GM21723 (cell line): ENCODE results near the gene ADGRL4.
"Not testable (repeated sequence)": the region's sequence is repeated elsewhere in the genome, so short reads cannot be mapped to it uniquely, and the experiment has no call there.

ENCODE experiments used
- ATAC-seq: cut with Tn5 transposase; IDR thresholded peaks from one replicate; pipeline ENCODE4 v1.9.1; 2021; ENCODE audit warnings: mild to moderate bottlenecking, moderate library complexity; ENCODE audit not compliant: unreplicated experiment

The ADGRL4 gene

DNA sequence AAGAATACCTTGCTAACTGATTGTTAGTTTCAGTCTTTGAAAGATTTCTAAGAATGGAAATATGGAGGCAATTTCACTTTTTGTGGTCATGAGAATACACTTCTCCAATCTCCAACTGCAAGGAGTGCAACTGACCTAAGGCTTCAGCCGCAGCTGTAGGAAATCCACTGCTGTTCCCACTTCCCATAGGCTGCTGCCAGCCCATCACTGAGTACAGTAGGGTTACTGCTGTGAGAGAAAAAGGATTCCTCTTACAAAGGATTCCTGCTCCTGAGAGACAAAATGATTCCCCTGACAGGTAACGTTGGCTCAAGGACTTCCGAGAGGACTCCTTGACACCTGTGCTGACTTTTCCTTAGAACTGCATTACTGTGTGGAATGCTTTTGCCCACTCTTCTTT, 87.4 kb downstream of the ADGRL4 start:
- ATAC-seq, result no peak

DNA sequence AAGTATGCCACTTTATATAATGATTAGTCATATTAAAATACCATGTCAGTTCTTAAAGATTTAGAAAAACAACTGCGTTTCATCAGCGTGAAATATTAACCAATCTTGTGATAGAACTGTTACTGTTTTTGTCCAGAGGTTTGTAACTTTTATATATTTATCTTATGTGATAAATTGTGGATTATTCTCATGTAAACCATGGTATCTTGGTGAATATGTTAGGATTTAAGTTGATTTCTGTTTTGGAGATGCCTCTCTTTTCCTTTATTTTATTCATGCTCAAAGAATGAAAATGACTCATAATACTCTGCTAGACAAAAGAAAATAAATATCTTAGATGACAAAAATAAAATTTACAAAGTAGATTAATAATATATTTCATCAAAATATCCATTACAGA, 88.4 kb downstream of the ADGRL4 start:
- no peak for ATAC-seq

DNA sequence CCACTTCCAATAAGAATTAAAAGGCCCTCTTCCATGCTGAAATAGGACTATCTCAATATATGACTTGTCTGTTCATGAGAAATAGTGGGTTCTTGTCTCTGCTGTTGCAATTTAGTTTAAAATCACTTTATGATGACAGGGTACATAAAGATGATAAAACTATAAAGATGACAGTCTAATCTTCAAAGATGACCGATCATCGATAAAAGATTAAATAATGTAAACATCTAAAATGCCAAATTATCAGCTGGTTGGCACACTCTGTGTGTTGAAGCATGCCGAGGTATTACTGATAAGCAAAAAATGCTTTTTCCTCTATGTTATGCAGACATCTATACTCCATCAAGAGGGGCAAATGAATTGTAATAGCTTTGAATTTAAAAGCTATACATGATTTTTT, 89.5 kb downstream of the ADGRL4 start:
- no peak for ATAC-seq

DNA sequence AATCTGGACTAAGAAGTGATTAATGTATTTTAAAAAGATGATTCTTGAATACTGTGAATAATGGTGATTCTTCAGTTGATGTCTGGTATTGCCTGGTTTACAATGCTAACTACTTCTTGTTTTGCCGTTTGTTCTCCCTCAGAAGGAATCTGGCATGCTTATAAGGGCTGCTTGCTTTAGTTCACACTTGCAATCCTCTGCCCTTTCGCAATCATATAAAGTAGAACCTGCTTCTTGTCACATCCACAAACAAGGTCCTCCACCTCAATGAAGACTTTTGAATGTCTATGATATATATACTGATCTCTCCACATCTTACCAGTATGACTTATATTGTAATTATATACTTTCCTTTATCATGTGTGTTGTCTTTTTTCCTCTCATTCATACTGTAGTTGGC, 92.6 kb downstream of the ADGRL4 start:
- no peak for ATAC-seq

DNA sequence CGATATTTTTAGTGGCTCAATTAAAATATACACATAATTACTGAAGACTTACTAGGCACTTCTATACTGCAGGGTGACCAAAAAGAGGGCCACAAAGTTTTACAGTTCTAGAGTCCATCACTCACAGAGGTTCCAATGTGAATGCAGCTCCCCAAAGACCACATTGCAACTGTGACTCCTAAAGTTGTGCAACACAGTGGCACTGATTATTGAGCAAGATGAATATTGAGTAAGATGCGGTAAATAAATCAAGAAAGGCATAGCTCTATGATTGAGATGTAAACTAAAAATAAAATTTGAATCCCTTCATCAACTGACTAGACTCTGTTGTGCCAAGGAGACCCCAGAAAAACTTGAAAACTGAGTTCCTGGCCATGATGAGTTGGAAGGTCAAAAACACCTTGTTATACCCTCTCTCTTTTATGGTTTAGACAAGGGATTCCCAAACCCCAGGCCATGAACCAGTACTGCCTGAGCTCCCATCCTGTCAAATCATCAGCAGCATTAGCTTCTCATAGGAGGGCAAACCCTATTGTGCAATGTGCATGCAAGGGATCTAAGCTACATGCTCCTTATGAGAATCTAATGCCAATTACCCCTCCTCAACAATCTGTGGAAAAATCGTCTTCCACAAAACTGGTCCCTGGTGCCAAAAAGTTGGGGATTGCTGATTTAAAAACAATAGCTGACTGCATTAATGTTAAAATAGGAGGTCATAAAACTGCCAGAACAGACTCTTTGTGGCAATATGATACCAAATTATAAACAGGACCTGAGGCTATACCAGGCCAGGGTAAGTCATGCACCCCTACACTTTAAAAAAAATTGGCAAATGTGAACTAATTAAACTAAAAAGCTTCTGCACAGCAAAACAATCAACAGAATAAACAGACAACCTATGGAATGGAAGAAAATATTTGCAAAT, 94.3 kb downstream of the ADGRL4 start:
- ATAC-seq, result no peak

DNA sequence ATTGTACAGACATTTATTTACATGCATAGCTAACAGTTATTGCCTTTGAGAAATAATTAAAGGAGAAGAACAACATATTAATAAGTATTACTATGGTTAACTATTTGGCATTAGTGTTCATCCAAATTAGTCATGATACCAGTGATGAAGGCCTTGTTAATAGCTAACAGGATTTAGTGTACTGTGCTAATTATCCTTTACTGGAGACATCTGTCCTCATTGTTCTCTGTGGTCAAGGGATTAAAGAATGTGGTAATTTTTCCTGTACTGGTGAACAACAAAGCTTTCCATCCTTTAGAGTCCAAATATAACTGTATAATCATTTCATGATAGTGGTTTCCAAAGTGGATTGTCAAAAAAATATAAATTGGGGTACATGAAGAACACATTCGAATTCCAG, 103.9 kb downstream of the ADGRL4 start:
- ATAC-seq, result no peak

DNA sequence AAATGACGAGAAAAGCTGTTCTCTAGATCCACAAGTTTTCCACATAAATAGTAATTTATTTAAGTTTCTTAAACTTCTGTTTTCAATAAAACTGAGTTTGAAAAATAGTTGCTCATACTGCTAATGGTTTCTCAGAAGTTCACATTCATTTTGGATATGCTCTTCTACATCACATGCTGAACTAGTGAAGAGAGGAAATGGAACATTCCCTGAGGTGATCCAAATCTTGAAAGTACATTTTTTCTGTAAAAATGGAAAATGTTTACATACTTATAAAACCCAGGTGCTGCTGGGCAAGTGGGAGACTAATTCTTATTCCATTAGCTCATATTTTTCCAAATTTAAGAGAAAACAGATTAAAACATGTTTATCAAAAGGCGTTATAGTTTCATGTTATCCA, 111.7 kb downstream of the ADGRL4 start:
- ATAC-seq, result no peak

DNA sequence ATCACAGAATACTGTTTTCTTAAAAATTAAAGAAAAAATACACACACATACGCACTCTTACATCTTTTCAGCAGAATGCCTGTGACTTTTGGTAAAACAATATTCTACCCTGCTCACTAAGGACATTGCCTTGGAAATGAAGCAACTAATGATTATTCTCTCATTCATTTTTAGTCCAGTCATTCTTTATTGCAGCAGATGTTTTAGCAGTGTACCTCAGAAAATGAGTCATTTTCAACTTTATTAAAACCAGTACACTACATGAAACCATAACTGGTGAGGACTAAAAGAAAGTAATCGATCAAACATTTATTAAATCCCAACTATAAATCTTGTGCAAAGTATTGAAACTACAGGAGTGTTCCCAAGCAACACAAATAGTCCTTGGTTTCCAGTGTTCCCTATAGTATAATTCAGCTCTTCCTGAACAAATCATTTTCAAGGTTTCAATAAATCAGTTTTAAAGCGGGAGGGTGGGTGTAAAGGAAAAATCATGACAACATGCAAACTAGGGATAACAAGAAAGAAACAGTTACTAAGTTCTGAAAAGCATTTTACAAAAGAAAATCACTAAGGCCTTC, 114.2 kb downstream of the ADGRL4 start:
- no peak for ATAC-seq

DNA sequence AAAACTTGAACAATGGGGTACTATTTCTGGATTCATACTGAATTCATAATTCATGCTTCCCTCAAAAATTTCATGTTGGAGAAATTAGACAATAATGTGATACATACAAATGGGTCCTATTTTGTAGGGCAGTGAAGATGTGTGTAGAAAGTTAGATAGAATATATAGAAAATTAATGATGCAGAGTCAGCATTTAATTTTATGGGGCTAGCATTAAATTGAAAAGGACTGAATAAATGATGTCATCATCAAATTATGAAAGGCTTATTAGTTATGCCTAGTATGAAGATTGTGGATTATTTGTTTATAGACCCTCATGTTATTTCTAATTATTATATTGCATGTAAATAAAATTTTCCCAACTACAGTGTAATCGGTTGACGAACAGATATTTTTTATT, 119.1 kb downstream of the ADGRL4 start:
- ATAC-seq, result no peak

DNA sequence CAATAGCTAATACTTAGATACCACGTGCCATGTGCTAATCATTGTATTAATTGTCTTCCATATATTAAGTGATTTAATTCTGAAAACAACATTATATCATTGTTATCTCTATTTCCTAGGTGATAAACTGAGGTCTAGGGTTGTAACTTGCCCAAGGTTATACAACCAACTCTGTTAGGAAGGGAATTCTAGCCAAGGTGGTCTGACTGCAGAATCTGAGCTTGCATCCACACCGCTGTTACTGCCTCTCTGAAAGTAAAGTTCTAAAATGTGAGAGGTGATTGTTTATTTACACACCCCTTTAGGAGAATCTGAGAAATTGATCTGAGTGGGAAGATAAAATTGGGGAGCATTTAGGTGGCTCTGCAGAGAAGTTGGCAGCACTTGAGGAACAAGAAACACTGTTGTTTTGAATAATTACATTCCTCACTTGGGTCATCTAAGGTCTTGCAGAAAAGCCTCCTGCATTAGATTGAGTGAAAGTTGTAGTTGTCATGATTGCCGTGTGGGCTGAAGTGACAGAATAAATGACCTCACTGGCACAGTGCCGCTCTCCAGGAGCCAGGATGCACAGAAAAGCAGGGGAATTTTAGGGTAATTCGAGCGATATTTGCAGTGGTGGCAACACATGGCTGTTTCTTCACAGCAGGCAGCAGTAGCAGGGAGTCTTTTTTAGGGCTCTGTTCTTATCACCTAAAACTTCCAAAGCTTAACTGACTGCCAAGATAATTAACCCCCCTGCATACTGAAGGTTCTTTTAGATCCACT, 121.7 kb downstream of the ADGRL4 start:
- ATAC-seq, result no peak

DNA sequence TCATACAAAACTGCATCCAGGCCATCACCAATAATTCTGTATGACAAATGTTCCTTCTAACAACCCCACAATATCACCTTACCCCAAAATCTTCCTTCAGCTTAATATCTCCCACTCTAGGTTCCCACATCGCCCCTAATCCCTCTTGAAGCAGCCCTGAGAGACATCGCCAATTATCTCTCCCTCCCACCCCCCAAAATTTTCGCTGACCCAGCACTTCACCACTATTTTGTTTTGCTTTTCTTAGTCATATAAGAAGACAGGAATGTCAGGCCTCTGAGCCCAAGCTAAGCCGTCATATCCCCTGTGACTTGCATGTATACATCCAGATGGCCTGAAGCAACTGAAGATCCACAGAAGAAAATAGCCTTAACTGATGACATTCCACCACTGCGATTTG, 126.3 kb downstream of the ADGRL4 start:
- no peak for ATAC-seq

DNA sequence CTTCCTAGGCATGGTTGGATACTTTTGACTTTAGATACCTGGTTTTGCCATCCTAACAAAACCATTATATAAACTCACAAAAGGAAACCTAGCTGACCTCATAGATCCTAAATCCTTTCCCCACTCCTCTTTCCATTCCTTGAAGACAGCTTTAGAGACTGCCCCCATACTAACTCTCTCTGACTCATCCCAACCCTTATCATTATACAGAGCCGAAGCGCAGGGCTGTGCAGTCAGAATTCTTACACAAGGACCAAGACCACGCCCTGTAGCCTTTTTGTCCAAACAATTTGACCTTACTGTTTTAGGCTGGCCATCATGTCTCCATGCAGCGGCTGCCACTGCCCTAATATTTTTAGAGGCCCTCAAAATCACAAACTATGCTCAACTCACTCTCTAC, 130.5 kb downstream of the ADGRL4 start:
- ATAC-seq, result not testable (repeated sequence)

DNA sequence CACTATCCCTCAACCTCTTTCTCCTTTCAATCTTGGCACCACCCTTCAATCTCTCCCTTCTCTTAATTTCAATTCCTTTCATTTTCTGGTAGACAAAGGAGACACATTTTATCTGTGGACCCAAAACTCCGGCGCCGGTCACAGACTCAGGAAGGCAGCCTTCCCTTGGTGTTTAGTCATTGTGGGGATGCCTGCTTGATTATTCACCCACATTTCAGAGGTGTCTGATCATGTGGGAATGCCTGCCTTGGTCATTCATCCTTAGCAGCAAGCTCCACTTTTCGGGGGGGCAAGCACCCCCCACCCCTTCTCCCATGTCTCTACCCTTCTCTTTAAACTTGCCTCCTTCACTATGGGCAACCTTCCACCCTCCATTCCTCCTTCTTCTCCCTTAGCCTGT, 133.7 kb downstream of the ADGRL4 start:
- not testable (repeated sequence) for ATAC-seq

DNA sequence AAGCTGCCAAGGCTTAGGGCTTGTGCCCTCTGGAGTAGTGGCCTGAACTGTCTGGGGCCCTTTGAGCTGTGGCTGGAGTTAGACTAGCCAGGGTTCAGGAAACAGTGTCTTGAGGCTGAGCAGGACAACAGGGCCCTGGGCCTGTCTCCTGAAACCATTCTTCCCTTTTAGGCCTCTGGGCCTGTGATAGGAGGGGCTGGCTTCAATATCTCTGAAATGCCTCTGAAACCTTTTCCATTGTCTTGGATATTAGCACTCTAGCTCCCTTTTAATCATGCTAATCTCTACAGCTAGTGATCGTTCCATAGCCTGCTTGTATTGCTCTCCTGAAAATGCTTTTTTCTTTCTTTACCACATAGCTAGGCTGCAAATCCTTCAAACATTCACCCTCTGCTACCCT, 135.3 kb downstream of the ADGRL4 start:
- ATAC-seq, result no peak

DNA sequence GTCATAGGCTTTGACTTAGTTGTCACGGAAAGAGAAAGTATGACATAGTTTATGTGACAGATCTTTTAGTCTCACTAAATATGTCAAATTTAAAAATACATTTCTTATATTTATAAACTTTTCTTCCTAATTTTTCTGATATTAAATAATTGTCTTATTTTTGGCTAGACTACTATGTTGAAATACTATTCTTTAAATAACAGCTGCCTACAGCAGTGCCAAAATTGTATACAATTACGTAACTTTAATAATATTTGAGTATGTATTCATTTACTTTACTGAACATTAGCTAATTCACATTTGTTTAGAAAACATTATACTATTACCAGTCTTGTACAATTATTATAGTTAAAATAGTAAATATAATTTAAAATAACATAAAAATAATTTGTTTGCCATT, 137.4 kb downstream of the ADGRL4 start:
- no peak for ATAC-seq

DNA sequence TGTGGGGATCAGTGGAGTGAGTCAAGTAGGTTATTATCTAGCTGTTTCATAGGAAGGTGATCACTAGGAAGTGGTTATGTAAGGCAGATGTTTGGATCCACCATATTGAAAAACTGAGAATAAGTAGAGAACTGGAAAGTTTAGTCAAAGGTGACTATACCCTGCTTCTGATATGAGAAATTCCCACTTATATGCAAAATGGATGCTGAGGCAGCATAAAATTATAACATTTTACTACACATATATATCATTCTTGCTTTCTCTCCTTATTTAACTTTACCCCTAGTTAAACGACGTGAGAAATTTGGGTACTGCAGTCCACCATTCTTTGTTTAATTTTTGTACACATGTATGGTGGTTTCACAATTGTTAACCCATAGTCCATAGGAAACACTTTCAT, 142.4 kb downstream of the ADGRL4 start:
- no peak for ATAC-seq

DNA sequence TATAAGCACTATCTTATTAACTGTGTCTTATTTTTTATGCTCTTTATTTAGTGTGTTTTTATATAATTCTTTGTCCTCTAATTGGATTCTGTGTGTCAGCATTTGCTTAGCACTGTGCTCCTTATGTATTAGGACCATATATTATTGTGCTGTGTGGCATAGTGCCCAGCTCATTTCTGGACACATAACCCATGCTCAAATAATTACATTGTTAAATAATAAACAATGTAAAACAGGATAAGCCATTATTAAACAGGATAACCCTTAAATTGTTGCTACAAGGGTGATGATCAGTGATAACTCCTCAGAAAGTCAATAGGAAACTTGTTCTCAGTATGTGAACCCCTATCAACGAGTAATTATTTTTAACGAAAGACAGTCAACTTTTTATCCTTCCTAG, 150.4 kb downstream of the ADGRL4 start:
- ATAC-seq, result no peak

DNA sequence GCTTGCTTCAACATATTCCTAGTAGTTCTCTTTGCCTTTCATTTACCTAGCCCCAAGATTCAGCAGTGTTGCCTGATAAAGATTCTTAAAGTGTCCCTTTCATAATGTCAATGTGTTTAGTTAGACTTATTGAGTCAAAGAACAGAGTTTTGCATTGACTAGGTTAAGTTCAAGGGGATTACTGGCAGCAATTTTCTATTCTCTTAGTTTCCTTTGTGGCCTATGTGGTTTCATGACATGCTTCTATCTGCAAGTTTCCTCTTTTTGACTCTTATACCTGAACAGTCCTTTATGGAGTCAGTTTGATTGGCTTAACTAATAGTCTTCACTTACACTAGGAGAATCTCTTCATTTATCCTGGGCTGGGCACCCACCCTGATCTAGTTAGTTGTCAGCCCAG, 151.3 kb downstream of the ADGRL4 start:
- ATAC-seq, result peak; percentile 96

DNA sequence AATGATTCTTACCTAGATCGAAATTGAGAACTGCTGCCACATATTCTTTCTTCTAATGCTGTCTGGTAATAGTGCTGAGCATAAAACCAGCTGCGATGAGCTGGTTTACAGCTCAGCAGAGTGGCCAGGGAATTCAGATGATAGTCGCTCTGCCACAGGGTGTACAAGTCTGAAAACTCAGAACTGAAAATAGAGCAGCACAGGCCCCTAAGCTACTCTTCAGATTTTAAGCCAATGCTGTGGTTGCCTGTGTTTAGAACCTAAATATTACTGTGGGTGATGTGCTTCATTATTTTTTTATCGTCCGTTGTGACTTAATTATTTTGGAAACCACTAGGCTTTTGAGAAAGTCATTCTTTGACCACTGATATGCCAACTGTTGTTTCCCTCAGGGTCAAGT, 152.0 kb downstream of the ADGRL4 start:
- no peak for ATAC-seq

DNA sequence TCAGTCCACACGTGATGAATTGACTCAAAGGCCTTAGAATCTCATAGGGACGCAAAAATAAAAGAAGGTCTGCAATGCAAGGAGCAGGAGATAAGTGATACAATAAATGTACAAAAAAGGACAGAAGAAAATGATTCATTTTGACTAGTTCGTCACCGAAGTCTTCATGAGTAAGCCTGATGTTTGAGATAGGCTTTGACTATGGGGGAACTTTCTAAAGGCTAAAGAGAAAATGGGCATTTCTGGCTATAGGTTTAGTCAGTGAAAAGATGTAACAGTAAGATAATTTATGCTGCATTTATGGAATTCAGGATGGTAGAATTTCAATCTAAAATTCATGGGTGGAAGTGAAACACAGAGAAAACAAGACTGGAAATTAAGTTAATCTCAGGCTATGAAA, 163.0 kb downstream of the ADGRL4 start:
- no peak for ATAC-seq

DNA sequence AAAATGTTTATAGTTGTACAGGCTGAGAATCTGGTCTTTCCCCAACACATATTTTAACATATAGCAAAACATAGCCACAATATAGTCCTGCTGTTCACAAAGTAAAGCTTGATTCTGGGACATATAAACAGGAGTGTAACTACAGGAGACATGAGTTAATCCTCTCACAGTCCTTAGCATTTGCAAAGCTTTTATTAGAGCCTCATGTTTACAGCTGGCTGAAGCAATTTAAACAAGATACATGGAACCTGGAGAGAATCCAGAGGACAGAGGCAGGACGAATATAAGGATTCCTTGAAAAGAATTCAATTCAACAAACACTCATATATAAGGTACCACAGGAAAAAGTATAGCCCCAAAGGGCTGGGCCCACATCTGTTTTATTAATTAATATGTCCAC, 163.4 kb downstream of the ADGRL4 start:
- no peak for ATAC-seq
